Suprapubic skin (tissue), 4 donors: ENCODE measurements around the gene LHB. TPM values are rescaled to one million over a fixed set of nuclear protein-coding genes. Genes with fewer than 3 reads are reported as not detected.

Experiments
- DNase-seq, 2 donors: peaks; one replicate each; pipeline ENCODE4 v3.0.0-alpha.2; 2019; ENCODE audit warnings: low spot score in 2 of 2
- H3K27ac ChIP-seq: fragments of 200-600 bp; sonication (generic); one replicate; pipeline ENCODE4 v1.5.1; 2019
- H3K27me3 ChIP-seq: fragments of 200-600 bp; sonication (generic); one replicate; pipeline ENCODE4 v1.5.1; 2019
- H3K36me3 ChIP-seq: fragments of 200-600 bp; sonication (generic); one replicate; pipeline ENCODE4 v1.5.1; 2019
- H3K4me1 ChIP-seq: fragments of 200-600 bp; sonication (generic); one replicate; pipeline ENCODE4 v1.5.1; 2019
- H3K4me3 ChIP-seq: fragments of 200-600 bp; sonication (generic); one replicate; pipeline ENCODE4 v1.5.1; 2019; ENCODE audit warnings: mild to moderate bottlenecking
- H3K9me3 ChIP-seq: fragments of 200-600 bp; sonication (generic); one replicate; pipeline ENCODE4 v1.5.1; 2019
- CTCF ChIP-seq, 2 donors: fragments of 200-600 bp in 1 of 2; fragments of 450-650 bp in 1 of 2; sonication (generic) in 1 of 2; IDR thresholded peaks; one replicate each; pipeline ENCODE4 v1.5.1; 2016 to 2019; ENCODE audit warnings: antibody characterized with exemption in 2 of 2, mild to moderate bottlenecking in 1 of 2, moderate library complexity in 1 of 2
- EP300 ChIP-seq: sonication (generic); formaldehyde crosslinking; IDR thresholded peaks from one replicate; pipeline ENCODE4 v1.6.1; 2017; ENCODE audit warnings: antibody characterized with exemption
- POLR2A ChIP-seq, 2 donors: fragments of 450-650 bp; IDR thresholded peaks; one replicate each; pipeline ENCODE4 v1.6.1; 2017; ENCODE audit warnings: antibody characterized with exemption in 2 of 2, mild to moderate bottlenecking in 2 of 2, moderate library complexity in 2 of 2
- POLR2AphosphoS5 ChIP-seq, 3 donors: sonication (generic); formaldehyde crosslinking; IDR thresholded peaks; one replicate each; pipeline ENCODE4 v1.6.1; 2017; ENCODE audit warnings: antibody characterized with exemption in 3 of 3
- WGBS: methylation state at CpG from one replicate; pipeline ENCODE4 v1.1.5; 2018; 5-methylcytosine and 5-hydroxymethylcytosine counted together
- total RNA-seq, 4 donors: library from RNA; depleted of rRNA; stranded (reverse); fragments of >200 nt; gene quantifications; one replicate each; pipeline ENCODE4 v1.1.0, GENCODE V29; 2016

Gene LHB
- total RNA-seq, 4 donors from 2014 or later = not detected

GRCh38 chr19:48966541-48967345 is 50.1 kb downstream of the LHB start:
- no peaks in the 10 kb centered on the region for H3K9me3 ChIP-seq
- H3K36me3 ChIP-seq = peaks cover 41% of the 10 kb centered on the region
- peaks cover 57% of the 10 kb centered on the region for H3K4me1 ChIP-seq
- H3K4me3 ChIP-seq = peak overlapping the region; percentile 69
- DNase-seq = no peak
- 71% methylated on average over 10 of the region's 10 CpGs for WGBS
- H3K27ac ChIP-seq = no peak overlapping the region
- TF ChIP-seq POLR2A (IDR thresholded peaks at IDR 0.05) (no peak), CTCF (IDR thresholded peaks at IDR 0.05) (no peak), POLR2AphosphoS5 (IDR thresholded peaks at IDR 0.05) (no peak), EP300 (no peak)
- no peaks in the 10 kb centered on the region for H3K27me3 ChIP-seq

Other genes with a start within 250 kb of the LHB start
- 10 to 100 TPM; 33.5 to 50.6 (median 38.1) TPM for gene BCAT2, start 206.1 kb downstream of the LHB start, total RNA-seq
- 1 to 10 TPM; 2.5 to 3.4 (median 3.1) TPM for gene HSD17B14, start 180.6 kb downstream of the LHB start, total RNA-seq
- 1 to 10 TPM; 2.8 to 5.1 (median 5.0) TPM for gene PLEKHA4, start 148.5 kb downstream of the LHB start, total RNA-seq
- 100 to 1,000 TPM; 135 to 191 (median 144) TPM for gene PPP1R15A, start 144.7 kb downstream of the LHB start, total RNA-seq
- not detected for gene TULP2, start 118.3 kb downstream of the LHB start, total RNA-seq
- 100 to 1,000 TPM; 132 to 220 (median 204) TPM for gene NUCB1, start 116.8 kb downstream of the LHB start, total RNA-seq
- under 1 TPM in 1 of 4 donors, not detected in 3; 0.59 TPM for gene DHDH, start 83.4 kb downstream of the LHB start, total RNA-seq
- gene BAX, start 62.2 kb downstream of the LHB start, total RNA-seq = 10 to 100 TPM; 25.1 to 29.6 (median 27.5) TPM
- gene FTL, start 51.8 kb downstream of the LHB start, total RNA-seq = 1,000 to 10,000 TPM in 3 of 4 donors, 100 to 1,000 TPM in 1; 883 to 1,582 (median 1,278) TPM
- gene GYS1, start 23.8 kb downstream of the LHB start, total RNA-seq = 10 to 100 TPM; 26.4 to 42.0 (median 31.6) TPM
- 10 to 100 TPM; 37.3 to 70.3 (median 68.8) TPM for gene RUVBL2, start 23.2 kb downstream of the LHB start, total RNA-seq
- not detected for gene CGB3, start 7.2 kb upstream of the LHB start, total RNA-seq
- gene CGB2, start 14.8 kb upstream of the LHB start, total RNA-seq = not detected
- not detected for gene CGB1, start 19.8 kb upstream of the LHB start, total RNA-seq
- gene CGB5, start 26.8 kb upstream of the LHB start, total RNA-seq = 1 to 10 TPM in 1 of 4 donors, not detected in 3; 2.5 TPM
- not detected for gene CGB8, start 32.0 kb upstream of the LHB start, total RNA-seq
- 10 to 100 TPM in 1 of 4 donors, 1 to 10 TPM in 3; 2.9 to 27.4 (median 4.3) TPM for gene CGB7, start 40.7 kb upstream of the LHB start, total RNA-seq
- 10 to 100 TPM in 2 of 4 donors, 1 to 10 TPM in 2; 7.8 to 22.5 (median 13.1) TPM for gene NTF4, start 47.7 kb upstream of the LHB start, total RNA-seq
- gene KCNA7, start 55.6 kb upstream of the LHB start, total RNA-seq = not detected
- gene SNRNP70, start 68.4 kb upstream of the LHB start, total RNA-seq = 100 to 1,000 TPM; 207 to 788 (median 322) TPM
- 10 to 100 TPM; 20.0 to 39.8 (median 32.3) TPM for gene LIN7B, start 97.3 kb upstream of the LHB start, total RNA-seq
- gene C19orf73, start 102.1 kb upstream of the LHB start, total RNA-seq = 1 to 10 TPM in 3 of 4 donors, not detected in 1; 5.2 to 9.3 (median 5.9) TPM
- 10 to 100 TPM; 42.7 to 50.1 (median 46.6) TPM for gene PPFIA3, start 102.5 kb upstream of the LHB start, total RNA-seq
- gene HRC, start 138.3 kb upstream of the LHB start, total RNA-seq = 1 to 10 TPM in 1 of 4 donors, under 1 TPM in 2, not detected in 1; 0.47 to 1.0 (median 0.53) TPM
- 10 to 100 TPM; 45.2 to 87.6 (median 62.4) TPM for gene TRPM4, start 140.7 kb upstream of the LHB start, total RNA-seq